AG10803 (cell line): ENCODE results near the gene OR12D1.
"Not testable (repeated sequence)": the region's sequence is repeated elsewhere in the genome, so short reads cannot be mapped to it uniquely, and the experiment has no call there.

Experiments used
- DNase-seq: peaks from one replicate; pipeline ENCODE4 v3.0.0; 2010; ENCODE audit warnings: low read depth
- H3K4me3 ChIP-seq: 2 replicates; pipeline ENCODE4 v1.5.1; 2011; ENCODE audit warnings: mild to moderate bottlenecking, low read length, control low read depth
- CTCF ChIP-seq: conservative IDR thresholded peaks from 2 replicates; pipeline ENCODE4 v1.5.1; 2011; ENCODE audit warnings: mild to moderate bottlenecking, low read length, control low read depth, inconsistent platforms

Gene OR12D1

GRCh38 chr6:29442719-29443118, 28.0 kb downstream of the OR12D1 start:
- H3K4me3 ChIP-seq = no peak overlapping the region
- TF ChIP-seq CTCF = no peak
- no peak for DNase-seq

- H3K4me3 ChIP-seq, DNase-seq: not testable (repeated sequence)
Measured at GRCh38 chr6:29444031-29444430, 29.3 kb downstream of the OR12D1 start.

GRCh38 chr6:29447670-29448069, 32.9 kb downstream of the OR12D1 start:
- H3K4me3 ChIP-seq = no peak overlapping the region
- no peak for DNase-seq
- no peak for TF ChIP-seq CTCF

- H3K4me3 ChIP-seq = no peak overlapping the region
- no peak for TF ChIP-seq CTCF
- DNase-seq = no peak
Measured at GRCh38 chr6:29451471-29452193, 36.9 kb downstream of the OR12D1 start.

GRCh38 chr6:29456971-29457370, 42.2 kb downstream of the OR12D1 start, which contains the start of the genes OR11A1 and OR2H1:
OR11A1 (minus strand) TSS chr6:29457071; CDS start chr6:29427641, 29,430 bp downstream.
OR2H1 (plus strand) TSS chr6:29457155; CDS start chr6:29461770, 4,615 bp downstream.
- no peak for TF ChIP-seq CTCF
- no peak for DNase-seq
- no peak within 1 kb of the TSS for H3K4me3 ChIP-seq

- H3K4me3 ChIP-seq = no peak overlapping the region
- TF ChIP-seq CTCF = no peak
Measured at GRCh38 chr6:29461021-29461814, 46.5 kb downstream of the OR12D1 start.

GRCh38 chr6:29462022-29462421, 47.3 kb downstream of the OR12D1 start:
- TF ChIP-seq CTCF = no peak
- H3K4me3 ChIP-seq = no peak overlapping the region
- DNase-seq = no peak

More at GRCh38 chr6:29461021-29461814, 46.5 kb downstream of the OR12D1 start:
- no peak for DNase-seq
